GM18499 (cell line): ENCODE data around the gene DXO.
"Not testable (repeated sequence)": the region's sequence is repeated elsewhere in the genome, so short reads cannot be mapped to it uniquely, and the experiment has no call there.

Experiments used
- ATAC-seq: cut with Tn5 transposase; IDR thresholded peaks from one replicate; pipeline ENCODE4 v1.9.1; 2021; ENCODE audit warnings: moderate number of reproducible peaks; ENCODE audit not compliant: insufficient read depth, unreplicated experiment

The DXO gene

DNA sequence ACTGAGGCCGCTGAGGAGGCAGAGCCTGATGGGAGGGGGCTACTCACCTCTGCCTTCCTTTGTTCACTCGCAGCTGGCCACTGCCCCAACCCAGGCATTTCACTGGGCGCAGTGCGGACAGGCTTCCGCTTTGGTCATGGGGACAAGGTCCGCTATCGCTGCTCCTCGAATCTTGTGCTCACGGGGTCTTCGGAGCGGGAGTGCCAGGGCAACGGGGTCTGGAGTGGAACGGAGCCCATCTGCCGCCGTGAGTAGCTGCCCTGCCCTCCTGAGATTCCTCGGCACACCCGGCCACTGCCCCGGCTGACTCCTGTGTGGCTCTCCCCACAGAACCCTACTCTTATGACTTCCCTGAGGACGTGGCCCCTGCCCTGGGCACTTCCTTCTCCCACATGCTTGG is 38.4 kb downstream of the DXO start:
- no peak for ATAC-seq

- ATAC-seq = not testable (repeated sequence)
Measured at GRCh38 chr6:31932137-31932536, 39.8 kb downstream of the DXO start.

GRCh38 chr6:31930962-31931361 is 41.0 kb downstream of the DXO start:
- no peak for ATAC-seq

DNA sequence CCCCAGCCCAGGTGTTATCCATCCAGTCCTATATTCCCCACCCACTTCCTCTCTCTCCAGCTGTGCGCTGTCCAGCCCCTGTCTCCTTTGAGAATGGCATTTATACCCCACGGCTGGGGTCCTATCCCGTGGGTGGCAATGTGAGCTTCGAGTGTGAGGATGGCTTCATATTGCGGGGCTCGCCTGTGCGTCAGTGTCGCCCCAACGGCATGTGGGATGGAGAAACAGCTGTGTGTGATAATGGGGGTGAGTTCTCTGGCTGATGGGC is 43.3 kb downstream of the DXO start:
- ATAC-seq = no peak

DNA sequence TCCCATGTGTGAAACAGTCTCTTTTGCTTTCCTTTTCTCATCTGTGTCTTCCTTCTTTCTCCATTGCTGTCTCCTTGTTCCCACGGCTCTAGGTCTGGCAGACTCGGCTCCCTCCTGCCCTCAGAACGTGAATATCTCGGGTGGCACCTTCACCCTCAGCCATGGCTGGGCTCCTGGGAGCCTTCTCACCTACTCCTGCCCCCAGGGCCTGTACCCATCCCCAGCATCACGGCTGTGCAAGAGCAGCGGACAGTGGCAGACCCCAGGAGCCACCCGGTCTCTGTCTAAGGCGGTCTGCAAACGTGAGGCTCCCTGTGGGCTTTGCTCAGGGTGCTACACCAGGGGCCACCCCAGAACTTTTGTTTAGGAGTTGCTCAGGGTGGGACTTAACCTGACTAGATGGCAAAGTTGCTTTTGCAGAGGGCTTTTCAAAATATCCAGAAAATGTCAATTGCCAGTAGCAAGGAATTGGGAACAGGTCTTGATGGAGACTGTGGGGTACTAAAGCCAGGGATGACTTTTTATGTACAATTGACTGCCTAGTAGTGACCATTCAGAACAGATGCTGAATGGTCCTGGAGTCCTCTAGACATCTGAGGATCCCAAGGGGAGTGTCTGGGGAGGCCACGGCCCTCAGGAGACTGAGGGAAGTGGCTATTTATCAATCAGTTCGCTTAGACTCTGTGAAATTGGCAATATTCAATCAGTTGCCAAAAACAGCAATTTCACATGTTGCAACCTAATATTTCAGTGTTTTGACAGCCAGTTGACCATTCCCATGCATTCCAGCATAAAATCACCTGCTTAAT is 43.9 kb downstream of the DXO start:
- ATAC-seq = no peak

- ATAC-seq = no peak
Measured at GRCh38 chr6:31927242-31927862, 44.6 kb downstream of the DXO start, which contains the start of gene C2. Gene C2, plus strand, starts transcription at chr6:31927717. Its CDS starts 36 bp downstream, at chr6:31927753.

GRCh38 chr6:31922942-31923341 is 49.0 kb downstream of the DXO start:
- ATAC-seq = no peak

DNA sequence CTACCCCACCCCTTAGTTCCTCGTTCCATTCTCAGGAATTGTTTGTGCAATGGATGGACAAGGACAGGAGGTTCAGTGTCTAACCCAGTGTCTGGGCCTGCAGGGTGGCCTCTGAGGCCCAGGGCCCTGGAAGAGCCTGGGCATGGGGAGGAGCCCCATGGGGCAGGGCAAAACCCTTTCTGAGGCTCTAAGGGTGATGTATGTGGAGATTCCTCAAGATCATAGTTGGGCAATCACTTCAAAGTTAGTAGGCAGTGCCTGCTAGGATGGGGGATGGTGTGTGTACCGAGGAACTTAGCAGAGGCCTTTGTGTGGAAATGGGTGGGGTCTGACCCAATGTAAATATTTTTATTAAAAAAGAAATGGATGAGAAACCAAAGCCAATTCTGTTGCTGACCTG is 51.1 kb downstream of the DXO start:
- no peak for ATAC-seq
